ENCODE data around the gene MFSD12. TPM values are rescaled to one million over a fixed set of nuclear protein-coding genes. Genes with fewer than 3 reads are reported as not detected.

MFSD12 gene
- total RNA-seq, 2 experiments from 2014 or later = 78.8 to 79.4 TPM

GRCh38 chr19:3593156-3593555 lies 35.8 kb upstream of the MFSD12 start:
- H3K36me3 ChIP-seq (ENCODE audit: insufficient read depth, low read length) = no peaks in the 10 kb centered on the region
- no peak overlapping the region for H2AFZ ChIP-seq (ENCODE audit: low read length)
- no peak overlapping the region for H3K4me3 ChIP-seq (ENCODE audit: low read depth, low read length, poor library complexity, severe bottlenecking)
- POLR2A ChIA-PET = no interaction called here
- TF ChIP-seq EZH2phosphoT487 (IDR thresholded peaks at IDR 0.05; ENCODE audit: borderline replicate concordance, low read depth, low read length) = no peak
- TF ChIP-seq, protein P1, sequence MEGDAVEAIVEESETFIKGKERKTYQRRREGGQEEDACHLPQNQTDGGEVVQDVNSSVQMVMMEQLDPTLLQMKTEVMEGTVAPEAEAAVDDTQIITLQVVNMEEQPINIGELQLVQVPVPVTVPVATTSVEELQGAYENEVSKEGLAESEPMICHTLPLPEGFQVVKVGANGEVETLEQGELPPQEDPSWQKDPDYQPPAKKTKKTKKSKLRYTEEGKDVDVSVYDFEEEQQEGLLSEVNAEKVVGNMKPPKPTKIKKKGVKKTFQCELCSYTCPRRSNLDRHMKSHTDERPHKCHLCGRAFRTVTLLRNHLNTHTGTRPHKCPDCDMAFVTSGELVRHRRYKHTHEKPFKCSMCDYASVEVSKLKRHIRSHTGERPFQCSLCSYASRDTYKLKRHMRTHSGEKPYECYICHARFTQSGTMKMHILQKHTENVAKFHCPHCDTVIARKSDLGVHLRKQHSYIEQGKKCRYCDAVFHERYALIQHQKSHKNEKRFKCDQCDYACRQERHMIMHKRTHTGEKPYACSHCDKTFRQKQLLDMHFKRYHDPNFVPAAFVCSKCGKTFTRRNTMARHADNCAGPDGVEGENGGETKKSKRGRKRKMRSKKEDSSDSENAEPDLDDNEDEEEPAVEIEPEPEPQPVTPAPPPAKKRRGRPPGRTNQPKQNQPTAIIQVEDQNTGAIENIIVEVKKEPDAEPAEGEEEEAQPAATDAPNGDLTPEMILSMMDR (conservative IDR thresholded peaks at IDR 0.05; ENCODE audit: low read length) = no peak
- no peak overlapping the region for H3K27ac ChIP-seq (ENCODE audit: low read depth, low read length, poor library complexity, severe bottlenecking)
- DNase-seq (ENCODE audit: low spot score) = no peak
- H3K4me1 ChIP-seq (ENCODE audit: insufficient read depth, low read length, poor library complexity, severe bottlenecking) = no peaks in the 10 kb centered on the region
- H3K79me2 ChIP-seq (ENCODE audit: insufficient read depth, low read depth, low read length) = no peaks in the 10 kb centered on the region
- no TSS peak for BruUV-seq (replicated peaks)
- intact Hi-C loops (cut with micrococcal nuclease; ENCODE audit: unreplicated experiment) = no loop called here
- H3K9me3 ChIP-seq (ENCODE audit: low read length) = no peaks in the 10 kb centered on the region; the same call in 1 of the 2 replicates
- no peaks in the 10 kb centered on the region for H3K9me2 ChIP-seq (ENCODE audit: insufficient read depth, low read length)
- CTCF ChIA-PET (ENCODE audit: unreplicated experiment) = no interaction called here
- H4K20me1 ChIP-seq (ENCODE audit: insufficient read depth, low read length) = no peaks in the 10 kb centered on the region
- no peak overlapping the region for H3K4me2 ChIP-seq (ENCODE audit: low read length)

- ChIA-PET CTCF (ENCODE audit: unreplicated experiment) (no interaction called here), POLR2A (interaction anchor here (0.5 to 0.6 kb wide), 2 partner anchors 10 to 1796 kb away, joined by 3 read pairs; no protein-coding TSS in a partner anchor)
- no peaks in the 10 kb centered on the region for H3K36me3 ChIP-seq (ENCODE audit: insufficient read depth, low read length)
- intact Hi-C loops (cut with micrococcal nuclease; ENCODE audit: unreplicated experiment) = no loop called here
- no peak overlapping the region for H2AFZ ChIP-seq (ENCODE audit: low read length)
- no peak overlapping the region for H3K27ac ChIP-seq (ENCODE audit: low read depth, low read length, poor library complexity, severe bottlenecking)
- H3K79me2 ChIP-seq (ENCODE audit: insufficient read depth, low read depth, low read length) = no peaks in the 10 kb centered on the region
- BruUV-seq (replicated peaks) = no TSS peak
- no peaks in the 10 kb centered on the region for H3K9me2 ChIP-seq (ENCODE audit: insufficient read depth, low read length)
- H4K20me1 ChIP-seq (ENCODE audit: insufficient read depth, low read length) = no peaks in the 10 kb centered on the region
- H3K4me2 ChIP-seq (ENCODE audit: low read length) = no peak overlapping the region
- no peak for DNase-seq (ENCODE audit: low spot score)
- H3K9me3 ChIP-seq (ENCODE audit: low read length) = no peaks in the 10 kb centered on the region; the same call in 1 of the 2 replicates
- TF ChIP-seq, protein P1 (conservative IDR thresholded peaks at IDR 0.05; ENCODE audit: low read length) = no peak
- TF ChIP-seq EZH2phosphoT487 (IDR thresholded peaks at IDR 0.05; ENCODE audit: borderline replicate concordance, low read depth, low read length) = no peak
- H3K4me1 ChIP-seq (ENCODE audit: insufficient read depth, low read length, poor library complexity, severe bottlenecking) = no peaks in the 10 kb centered on the region
- H3K4me3 ChIP-seq (ENCODE audit: low read depth, low read length, poor library complexity, severe bottlenecking) = no peak overlapping the region
Observed at GRCh38 chr19:3591876-3592613, 34.7 kb upstream of the MFSD12 start.

DNA sequence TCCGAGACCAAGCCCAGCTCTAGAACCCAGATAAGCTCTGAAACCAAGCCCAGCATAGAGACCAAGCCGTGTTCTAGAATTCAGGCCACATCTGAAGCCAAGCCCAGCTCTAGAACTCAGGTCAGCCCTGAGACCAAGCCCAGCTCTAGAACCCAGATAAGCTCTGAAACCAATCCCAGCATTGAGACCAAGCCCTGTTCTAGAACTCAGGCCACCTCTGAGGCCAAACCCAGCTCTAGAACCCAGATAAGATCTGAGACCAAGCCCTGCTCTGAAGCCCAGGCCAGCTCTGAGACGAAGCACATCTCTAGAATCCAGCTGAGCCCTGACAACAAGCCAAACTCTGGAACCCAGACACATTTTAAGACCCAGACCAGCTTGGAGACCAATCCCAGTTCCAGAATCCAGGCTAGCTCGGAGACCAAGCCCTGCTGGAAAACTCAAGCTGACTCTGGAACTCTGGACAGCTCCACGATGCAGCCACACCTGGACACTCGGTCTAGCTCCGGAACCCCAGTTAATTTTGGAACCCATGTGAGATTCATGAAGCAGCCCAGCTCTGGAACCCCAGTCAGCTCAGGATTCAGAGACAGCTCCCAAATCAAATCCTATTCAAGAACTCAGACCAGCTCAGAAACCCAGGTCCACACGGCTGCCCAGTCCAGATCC lies 33.7 kb upstream of the MFSD12 start:
- ChIA-PET CTCF (ENCODE audit: unreplicated experiment) (no interaction called here), POLR2A (interaction anchor here (0.5 kb wide), 2 partner anchors 1612 to 1797 kb away, joined by 3 read pairs; no protein-coding TSS in a partner anchor)
- BruUV-seq (replicated peaks) = no TSS peak
- Histone ChIP-seq H3K4me3 (ENCODE audit: low read depth, low read length, poor library complexity, severe bottlenecking) (no peak overlapping the region), H3K27ac (ENCODE audit: low read depth, low read length, poor library complexity, severe bottlenecking) (no peak overlapping the region), H2AFZ (ENCODE audit: low read length) (no peak overlapping the region), H3K9me2 (ENCODE audit: insufficient read depth, low read length) (no peaks in the 10 kb centered on the region), H3K4me2 (ENCODE audit: low read length) (no peak overlapping the region), H3K4me1 (ENCODE audit: insufficient read depth, low read length, poor library complexity, severe bottlenecking) (no peaks in the 10 kb centered on the region), H3K36me3 (ENCODE audit: insufficient read depth, low read length) (no peaks in the 10 kb centered on the region), H3K79me2 (ENCODE audit: insufficient read depth, low read depth, low read length) (no peaks in the 10 kb centered on the region), H4K20me1 (ENCODE audit: insufficient read depth, low read length) (no peaks in the 10 kb centered on the region), H3K9me3 (ENCODE audit: low read length) (no peaks in the 10 kb centered on the region; the same call in 1 of the 2 replicates)
- intact Hi-C loops (cut with micrococcal nuclease; ENCODE audit: unreplicated experiment) = no loop called here
- no peak for TF ChIP-seq EZH2phosphoT487 (IDR thresholded peaks at IDR 0.05; ENCODE audit: borderline replicate concordance, low read depth, low read length)
- TF ChIP-seq, protein P1 (conservative IDR thresholded peaks at IDR 0.05; ENCODE audit: low read length) = no peak
- no peak for DNase-seq (ENCODE audit: low spot score)
